HG03469 (cell line): ENCODE data around the gene GPNMB.
"Not testable (repeated sequence)": the region's sequence is repeated elsewhere in the genome, so short reads cannot be mapped to it uniquely, and the experiment has no call there.

ENCODE experiments used
- ATAC-seq: cut with Tn5 transposase; IDR thresholded peaks from one replicate; pipeline ENCODE4 v1.9.1; 2021; ENCODE audit warnings: mild to moderate bottlenecking, moderate library complexity, moderate number of reproducible peaks; ENCODE audit not compliant: unreplicated experiment

GPNMB gene

DNA sequence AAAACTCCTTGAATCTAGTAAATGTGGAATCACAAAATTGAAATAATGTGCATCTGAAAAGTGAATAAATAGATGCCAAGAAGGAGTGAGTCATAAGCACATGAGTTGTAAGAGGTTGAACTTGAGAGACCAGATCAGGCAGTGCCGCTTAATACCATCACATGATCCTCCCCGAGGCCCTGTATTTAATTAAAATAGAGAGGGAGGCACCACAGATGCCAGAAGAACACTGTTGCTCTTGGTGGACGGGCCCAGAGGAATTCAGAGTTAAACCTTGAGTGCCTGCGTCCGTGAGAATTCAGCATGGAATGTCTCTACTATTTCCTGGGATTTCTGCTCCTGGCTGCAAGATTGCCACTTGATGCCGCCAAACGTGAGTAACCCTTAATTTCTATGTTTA lies at the start of gene GPNMB:
Gene GPNMB, plus strand, starts transcription at position 221 of the 400 bp plus-strand sequence. Its CDS starts 83 bp downstream, at position 304.
- ATAC-seq: no peak

DNA sequence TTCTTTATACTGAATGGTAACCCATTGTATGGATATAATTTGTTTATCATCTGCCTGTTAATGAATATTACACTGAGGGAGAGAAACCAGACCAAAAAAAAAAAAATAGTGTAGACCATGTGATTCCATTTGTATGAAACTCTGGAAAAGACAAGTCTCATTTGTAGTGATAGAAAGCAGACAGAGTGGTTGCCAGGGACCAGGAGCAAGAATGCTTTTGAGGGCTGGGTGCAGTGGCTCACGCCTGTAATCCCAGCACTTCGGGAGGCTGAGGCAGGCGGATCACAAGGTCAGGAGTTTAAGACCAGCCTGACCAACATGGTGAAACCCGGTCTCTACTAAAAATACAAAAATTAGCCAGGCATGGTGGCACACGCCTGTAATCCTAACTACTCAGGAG lies 48.8 kb upstream of the GPNMB start:
- ATAC-seq: not testable (repeated sequence)

DNA sequence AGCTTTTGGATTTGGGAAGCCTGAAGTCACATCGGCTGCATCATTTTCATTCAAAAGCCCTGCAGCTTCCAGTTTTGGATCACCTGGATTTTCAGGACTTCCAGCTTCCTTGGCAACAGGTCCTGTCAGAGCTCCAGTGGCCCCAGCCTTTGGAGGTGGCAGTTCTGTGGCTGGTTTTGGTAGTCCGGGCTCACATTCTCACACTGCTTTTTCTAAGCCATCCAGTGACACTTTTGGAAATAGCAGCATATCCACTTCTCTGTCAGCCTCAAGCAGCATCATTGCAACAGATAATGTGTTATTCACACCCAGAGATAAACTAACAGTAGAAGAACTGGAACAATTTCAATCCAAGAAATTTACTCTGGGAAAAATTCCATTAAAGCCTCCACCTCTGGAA lies 46.2 kb upstream of the GPNMB start:
- no peak for ATAC-seq

DNA sequence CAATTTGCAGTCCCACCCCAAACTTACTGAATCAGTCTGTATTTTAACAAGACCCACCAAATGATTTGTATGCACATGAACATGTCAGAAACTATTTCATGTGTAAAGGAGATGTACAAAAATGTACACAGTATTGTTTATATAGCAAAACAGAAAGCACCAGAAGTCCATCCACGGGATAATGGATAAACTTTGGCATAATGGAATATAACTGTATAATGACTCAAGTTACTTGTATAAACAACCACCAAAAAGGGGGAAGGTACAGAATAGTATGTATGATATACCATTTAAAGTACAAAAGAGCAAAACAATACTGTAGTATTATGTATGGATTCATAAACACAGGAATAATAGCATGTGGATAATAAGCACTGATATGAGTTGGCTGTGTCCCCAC lies 42.3 kb upstream of the GPNMB start:
- ATAC-seq: no peak

DNA sequence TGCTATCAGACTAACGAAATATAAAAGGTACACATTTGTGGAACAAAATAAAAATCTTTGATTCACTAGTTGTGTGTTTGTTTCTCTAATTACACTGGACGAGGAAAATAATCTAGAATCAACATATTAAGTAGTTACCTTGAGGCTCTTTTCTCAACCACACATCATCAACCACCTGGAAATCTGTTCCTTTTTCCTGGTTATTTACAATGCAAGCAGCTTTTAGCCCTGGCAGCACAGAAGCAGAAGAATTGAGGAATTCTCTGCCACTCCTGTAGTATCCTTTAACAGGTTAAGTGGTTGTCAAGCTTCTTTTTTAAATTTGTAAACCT lies 41.0 kb upstream of the GPNMB start:
- no peak for ATAC-seq

DNA sequence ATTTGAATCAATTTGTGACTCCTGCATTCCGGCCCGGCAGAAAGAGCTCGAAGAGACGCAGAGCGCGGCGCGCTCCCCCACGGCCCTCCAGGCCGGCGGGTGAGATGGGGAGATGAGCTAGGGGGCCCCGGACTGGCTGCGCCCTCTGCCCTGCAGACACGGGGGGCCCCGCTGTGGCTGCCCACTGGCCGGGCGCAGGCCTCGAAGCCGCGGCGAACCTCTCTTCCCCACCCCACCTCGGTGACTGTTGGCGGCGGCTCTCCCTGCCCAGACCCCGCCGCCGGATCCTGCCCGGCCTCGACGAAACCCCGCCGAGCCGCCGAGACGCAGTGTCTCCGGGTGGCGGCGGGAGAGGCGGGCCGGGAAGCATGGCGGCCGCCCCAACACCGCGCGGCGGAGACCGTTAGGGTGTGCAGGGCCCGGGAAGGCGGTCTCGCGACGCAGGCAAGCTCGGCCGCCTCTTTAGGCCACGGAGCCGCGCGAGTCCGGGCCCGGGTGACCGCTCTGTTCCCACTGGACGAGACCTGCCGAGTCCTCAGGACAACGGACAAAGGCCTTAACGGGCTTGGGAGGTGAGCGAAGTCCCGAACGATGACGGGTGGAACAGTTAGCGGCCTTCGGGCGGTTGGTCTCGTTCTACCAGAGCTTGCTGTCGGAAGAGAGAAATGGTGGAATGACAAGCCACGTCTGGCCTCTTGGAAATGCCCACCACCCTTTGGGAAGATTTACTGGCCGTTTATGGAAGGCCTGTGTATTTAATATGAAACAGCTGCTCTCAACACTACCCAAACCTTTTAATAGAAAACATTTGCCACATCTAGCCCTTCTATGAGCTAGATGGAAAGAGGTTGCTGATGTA lies 40.4 kb upstream of the GPNMB start:
- ATAC-seq: no peak

DNA sequence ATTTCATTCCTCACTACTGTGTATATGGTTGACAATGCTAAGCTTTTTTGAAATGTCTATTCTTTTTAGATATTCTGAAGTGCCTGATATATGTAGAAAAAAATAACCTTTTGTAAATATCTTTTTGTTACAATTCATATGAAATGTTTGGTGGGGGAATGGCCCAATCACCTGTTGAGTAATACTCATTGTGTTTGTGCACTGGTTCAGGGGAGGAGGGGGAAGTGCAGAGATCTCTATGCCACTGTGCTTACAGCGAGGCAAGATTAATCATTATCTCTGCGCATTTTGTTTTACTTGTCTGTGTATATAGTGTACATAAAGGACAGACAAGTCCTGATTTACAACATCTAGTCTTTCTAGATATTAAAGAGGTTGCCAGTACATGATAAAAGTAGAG lies 39.6 kb upstream of the GPNMB start:
- ATAC-seq: no peak

DNA sequence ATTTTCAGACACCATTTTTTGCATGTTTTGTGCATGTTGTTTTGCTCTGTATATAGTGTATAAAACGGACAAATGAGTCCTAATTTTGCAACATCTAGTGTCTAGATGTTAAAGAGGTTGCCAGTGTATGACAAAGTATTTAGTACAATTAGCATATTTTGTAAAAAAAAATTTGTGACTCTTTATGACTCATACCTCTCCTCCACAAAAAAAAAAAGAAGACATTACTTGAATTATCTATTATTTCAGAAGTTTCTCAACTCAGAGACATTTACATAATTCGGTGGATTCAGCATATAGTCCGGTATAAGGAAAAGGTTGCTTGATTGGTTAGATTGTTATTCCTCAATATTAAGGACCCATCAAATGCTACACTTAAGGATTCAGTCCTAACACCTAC lies 38.7 kb upstream of the GPNMB start:
- ATAC-seq: no peak

DNA sequence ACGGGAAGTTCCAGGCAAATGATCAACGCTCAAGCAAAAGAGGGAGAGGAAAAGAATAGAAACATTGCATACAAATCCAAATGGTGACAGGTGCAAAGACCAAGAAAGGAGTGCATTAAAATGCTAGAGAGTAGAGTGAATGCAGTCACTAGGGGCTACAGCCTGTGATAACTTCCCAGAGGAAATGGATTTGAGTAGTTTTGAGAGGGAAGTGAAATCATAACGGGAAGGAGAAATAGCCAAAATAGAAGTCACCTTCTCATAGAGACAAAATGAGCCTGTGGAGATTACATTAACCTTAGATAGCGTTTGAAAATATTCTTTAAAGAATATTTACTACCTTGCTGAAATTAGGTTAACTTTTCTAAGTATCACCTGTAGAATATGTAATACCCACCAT lies 38.3 kb upstream of the GPNMB start:
- ATAC-seq: no peak

DNA sequence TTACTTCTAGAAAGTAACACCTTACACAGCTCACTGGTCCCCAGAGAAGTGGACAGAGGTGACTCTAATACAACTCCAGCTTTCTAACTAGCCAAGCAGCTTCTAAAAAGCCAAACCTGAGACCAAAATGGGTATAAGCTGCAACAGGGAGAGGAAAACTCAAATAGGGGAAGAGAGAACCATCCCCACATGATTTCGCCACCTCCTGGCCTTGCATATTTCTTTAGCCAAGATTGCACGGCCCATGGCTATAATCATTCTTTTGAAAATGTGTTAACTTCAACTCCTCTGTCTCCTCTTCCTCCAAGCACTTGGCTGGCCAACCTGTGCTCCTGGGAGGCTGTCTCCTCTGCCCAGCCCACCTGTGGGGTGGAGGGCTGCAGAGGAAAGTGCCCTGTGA lies 36.1 kb upstream of the GPNMB start:
- no peak for ATAC-seq

DNA sequence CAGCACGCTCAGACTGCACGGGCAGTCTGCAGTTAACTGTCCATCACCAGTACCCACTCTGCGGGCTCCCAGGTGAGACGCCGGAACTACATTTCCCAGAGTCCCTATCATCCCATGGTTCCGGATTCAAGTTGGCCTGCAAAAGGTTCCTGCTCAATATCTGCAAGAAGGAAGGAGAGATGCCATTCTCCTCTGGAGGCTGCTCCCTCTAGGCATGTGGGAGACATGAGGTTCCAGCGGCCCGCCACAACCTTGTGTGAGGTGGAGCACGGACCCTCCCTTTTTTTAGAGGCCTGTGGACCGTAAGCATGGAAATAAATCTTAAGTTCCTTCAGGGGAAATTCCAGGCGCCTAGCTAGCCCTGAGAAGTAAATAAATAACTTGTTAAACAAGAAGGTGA lies 35.0 kb upstream of the GPNMB start:
- ATAC-seq: no peak

DNA sequence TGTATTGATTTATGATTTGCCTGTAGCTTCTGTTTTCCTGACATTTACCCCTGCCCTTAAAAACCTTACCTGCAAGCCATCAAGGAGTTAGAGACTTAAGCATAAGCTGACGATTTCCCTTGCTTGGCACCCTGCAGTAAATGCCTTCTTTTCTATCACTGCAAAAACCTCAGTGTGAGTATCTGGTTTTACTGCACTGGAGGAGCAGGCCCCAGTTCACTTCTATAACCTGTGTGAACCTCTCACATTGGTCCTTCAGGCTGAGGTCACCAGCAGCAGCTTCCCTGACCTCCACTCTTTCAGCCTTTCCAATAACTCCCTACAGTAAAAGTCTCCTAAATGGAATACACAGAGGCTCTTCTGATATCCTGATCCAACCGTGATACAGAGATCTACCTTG lies 34.2 kb upstream of the GPNMB start:
- ATAC-seq: no peak

DNA sequence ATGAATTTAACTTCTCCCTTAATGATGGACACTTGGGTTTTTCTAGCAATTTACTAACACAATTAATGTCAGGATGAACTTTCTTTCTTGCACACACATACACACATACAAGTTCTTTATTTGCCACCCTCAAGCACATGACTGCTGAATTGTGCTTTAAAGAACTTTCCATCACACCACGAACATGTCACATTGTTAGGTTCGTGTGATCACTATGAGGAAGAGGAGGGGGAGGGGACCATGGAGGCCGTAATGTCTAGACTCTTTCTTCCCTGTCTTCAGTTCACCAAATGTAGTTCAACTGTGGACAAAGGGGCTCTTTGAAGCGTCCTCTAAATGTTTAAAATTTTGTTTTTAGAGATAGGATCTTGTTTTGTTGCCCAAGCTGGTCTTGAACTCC lies 33.7 kb upstream of the GPNMB start:
- no peak for ATAC-seq

DNA sequence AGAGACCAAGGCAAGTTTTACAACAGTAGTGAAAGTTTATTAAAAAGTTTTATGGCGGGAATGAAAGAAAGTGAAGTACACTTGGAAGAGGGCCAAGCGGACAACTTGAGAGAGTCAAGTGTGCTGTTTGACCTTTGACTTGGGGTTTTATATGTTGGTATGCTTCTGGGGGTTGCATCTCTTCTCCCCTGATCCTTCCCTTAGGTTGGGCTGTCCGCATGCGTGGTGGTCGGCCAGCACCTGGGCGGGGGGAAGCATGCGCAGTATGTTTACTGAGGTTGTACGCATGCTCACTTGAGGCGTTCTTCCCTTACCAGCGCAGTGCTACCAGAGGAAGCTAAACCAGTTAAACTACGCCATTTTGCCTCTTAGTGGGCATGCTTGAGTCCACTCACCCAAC lies 32.8 kb upstream of the GPNMB start:
- no peak for ATAC-seq

DNA sequence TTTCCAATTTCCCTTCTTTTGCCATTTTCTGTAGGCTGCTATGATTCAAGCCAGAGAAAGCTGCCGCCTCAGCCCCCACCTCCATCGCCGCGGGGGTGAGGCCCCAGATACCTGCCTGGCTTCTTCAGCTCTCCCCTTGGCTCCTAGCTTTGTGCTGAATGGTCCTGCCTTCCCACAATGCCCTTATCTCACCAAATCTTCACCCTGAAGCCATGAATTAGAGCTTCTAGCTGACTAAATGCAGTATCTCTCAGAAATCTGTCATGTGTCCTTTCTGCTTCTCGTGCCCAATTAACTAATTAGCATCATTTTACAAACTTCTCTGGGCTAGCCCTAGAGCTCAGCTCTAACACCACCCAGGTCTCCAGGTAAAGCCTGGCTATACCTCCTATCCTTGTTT lies 32.2 kb upstream of the GPNMB start:
- no peak for ATAC-seq

DNA sequence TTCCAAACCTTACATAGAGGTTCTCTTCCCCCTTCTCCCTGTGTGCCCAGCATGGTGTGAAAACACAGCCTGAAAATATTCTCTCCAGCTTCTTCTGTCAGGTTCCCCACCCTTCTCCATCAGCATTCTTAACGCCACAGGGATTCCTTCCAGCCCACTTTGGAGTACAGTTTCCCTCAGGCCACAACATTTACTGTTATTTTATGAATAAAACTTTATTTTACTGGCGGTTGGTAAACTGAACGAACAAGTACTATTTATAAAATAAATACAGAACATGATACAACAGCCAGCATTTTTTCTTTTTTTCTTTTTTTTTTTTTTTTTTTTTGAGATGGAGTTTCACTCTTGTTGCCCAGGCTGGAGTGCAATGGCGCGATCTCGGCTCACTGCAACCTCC lies 31.6 kb upstream of the GPNMB start:
- no peak for ATAC-seq

DNA sequence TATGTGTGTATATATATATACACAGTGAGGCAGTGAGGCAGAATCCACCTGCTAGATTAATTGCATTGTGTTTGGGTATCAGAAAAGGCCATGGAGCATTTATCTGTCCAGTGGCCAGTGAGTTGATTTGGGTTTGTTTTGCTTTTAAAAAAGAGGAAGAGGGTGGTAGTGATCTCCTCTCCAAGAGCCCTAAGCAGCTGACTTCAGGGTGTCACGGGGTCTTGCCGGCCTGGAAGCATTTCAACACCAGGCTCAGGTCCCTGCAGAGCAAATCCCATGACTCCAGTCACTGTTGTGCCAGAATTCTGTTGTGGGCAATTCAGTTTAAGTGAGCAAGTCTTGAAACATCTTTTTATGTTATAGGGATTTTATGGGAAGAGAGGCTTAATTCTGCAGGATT lies 30.6 kb upstream of the GPNMB start:
- ATAC-seq: no peak

DNA sequence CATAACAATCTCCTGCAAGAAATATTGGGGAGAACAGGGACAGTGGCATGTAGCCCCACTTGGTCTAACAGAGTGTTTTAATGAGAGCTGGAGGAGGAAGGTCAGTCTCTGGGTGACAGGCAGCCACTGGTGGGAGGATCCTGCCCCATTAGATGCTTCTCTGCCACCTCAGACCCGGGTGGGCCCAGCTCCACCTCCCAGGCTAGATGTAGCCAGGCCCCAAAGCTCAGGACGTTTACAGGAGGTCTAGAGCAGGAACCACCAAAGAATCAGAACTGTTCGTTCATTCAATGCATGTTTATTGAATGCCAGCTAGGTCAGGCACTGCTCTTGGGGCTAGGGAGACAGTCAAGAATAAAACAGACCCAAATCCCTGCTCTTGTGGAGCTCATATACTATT lies 28.4 kb upstream of the GPNMB start:
- no peak for ATAC-seq

DNA sequence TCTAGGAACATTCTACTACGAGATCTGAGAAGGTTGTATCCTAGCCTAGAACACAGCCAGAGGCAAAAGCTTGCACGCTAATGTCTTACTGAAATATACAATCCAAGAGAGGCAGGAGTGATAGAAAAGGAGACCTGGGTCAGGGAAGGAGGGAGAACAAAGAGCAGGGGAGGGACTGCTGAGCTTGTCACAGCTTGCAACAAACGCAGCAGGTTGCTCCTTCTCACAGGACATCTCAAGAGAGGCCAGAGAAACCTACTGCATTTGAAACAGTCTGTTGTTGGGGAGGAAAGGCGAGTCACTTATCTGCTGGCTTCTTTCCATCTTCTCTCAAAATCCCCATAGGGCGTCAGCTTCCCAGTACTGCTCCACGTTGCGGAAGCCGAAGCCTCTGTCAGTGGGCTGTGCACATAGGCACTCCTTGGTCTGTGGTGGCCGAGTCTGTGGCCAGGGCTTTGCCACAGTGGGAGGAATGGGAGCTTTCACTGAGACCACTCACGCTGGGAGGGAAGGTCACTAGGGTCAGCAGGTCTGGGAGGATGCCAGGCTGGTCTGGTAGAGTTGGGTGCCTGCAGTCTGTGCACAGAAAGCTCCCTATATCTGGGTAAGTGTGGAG lies 25.8 kb upstream of the GPNMB start:
- no peak for ATAC-seq

DNA sequence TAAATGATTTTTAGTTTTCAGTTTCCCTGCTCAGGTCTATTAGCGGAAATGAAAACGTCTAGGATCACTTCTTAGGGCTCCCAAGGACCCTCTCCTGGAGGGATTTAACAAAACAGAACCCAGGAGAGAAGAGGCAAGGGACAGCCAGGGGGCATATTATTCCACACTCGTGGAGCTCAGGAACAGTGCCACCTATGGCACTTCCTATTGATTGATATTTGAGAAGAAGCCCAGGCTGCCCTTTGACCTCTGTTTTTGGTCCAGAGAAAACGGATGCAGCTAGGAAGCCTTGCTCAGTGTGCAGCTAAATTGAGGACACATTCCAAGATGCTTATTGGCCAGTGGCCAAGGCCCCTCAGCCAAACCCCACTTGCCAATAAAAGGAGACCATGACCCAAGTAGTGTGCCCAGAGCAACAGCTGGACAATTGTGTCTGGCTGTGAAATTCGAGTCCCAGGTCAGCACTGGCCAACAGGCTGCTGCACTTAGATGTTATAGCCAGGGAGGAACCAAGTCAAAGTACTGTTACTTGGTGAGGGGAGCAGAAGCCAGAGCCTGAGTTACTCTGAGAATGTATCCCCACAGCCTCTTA lies 24.0 kb upstream of the GPNMB start:
- ATAC-seq: no peak

DNA sequence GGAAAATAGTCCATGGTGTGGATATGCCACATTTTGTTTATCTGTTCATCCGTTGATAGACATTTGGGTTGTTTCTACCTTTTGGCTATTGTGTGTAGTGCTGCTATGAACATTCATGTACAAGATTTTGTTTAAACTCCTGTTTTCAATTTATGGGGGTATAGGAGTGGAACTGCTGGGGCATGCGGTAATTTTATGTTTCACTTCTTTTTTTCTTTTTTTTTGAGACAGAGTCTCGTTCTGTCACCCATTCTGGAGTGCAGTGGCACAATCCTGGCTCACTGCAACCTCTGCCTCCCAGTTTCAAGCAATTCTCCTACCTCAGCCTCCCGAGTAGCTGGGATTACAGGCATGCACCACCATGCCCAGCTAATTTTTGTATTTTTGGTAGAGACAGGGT lies 22.2 kb upstream of the GPNMB start:
- not testable (repeated sequence) for ATAC-seq

DNA sequence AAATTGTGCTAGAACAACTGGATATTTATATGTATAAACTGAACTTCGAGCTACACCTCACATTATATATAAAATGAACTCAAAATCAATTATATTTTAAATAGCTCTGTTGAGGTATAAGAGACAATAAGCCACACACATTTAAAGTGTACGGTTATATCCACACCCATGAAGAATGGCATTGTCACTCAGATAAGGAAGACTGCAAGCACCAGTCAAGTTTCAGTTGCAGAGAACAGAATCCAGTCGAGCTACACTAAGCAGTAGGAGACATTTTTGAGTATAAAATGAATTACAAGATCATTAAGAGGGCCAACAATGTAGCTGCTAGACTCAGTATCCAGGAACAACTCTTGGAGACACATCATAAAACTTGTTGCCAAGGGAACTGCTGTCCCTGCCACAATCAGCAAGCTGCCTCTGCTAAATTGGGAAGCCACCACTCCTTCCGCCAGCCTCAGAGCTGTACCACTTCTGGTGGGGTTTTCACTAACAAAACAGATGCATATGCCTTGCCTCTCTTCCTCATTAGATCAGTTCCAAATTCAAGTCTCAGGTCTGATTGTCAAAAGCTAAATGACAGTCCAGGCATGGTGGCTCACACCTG lies 19.6 kb upstream of the GPNMB start:
- ATAC-seq: no peak
